HEK293 (cell line): Measurements from ENCODE around the gene KRTAP2-2.
A peak's percentile ranks its signal among the peaks of the same experiment; 100 is the strongest.
"Not testable (repeated sequence)": the region's sequence is repeated elsewhere in the genome, so short reads cannot be mapped to it uniquely, and the experiment has no call there.

Experiments used
- CTCF ChIA-PET: fragments of 350-600 bp; formaldehyde crosslinking; extraction: SDS; loops from one replicate; lab custom pipeline; 2021; ENCODE audit warnings: antibody characterized with exemption; lab: Yijun Ruan, JAX
- POLR2A ChIA-PET: fragments of 300-600 bp; formaldehyde crosslinking; extraction: SDS; loops from one replicate; lab custom pipeline; 2020; ENCODE audit warnings: antibody characterized with exemption, inconsistent platforms; lab: Yijun Ruan, JAX
- H3K27ac ChIP-seq: fragments of 200-500 bp; sonication (Bioruptor generic); 2 replicates; pipeline ENCODE4 v1.5.1; 2014; ENCODE audit warnings: low read depth, low read length, control low read depth, inconsistent platforms; ENCODE audit errors: extremely low read depth
- H3K36me3 ChIP-seq, 2 experiments: fragments of 200-500 bp in 1 of 2; sonication (Bioruptor generic) in 1 of 2; 1 replicate in 1 of 2; 2 replicates in 1 of 2; pipeline ENCODE4 v1.5.1; 2014 to 2017; ENCODE audit warnings: inconsistent platforms in 2 of 2, low read length in 2 of 2; ENCODE audit not compliant: control insufficient read depth in 2 of 2, insufficient read depth in 1 of 2
- H3K4me1 ChIP-seq: fragments of 200-500 bp; sonication (Bioruptor generic); 2 replicates; pipeline ENCODE4 v1.5.1; 2014; ENCODE audit warnings: mild to moderate bottlenecking, low read length, inconsistent platforms; ENCODE audit not compliant: control insufficient read depth, insufficient read depth
- H3K4me3 ChIP-seq: 2 replicates; pipeline ENCODE4 v1.5.1; 2011; ENCODE audit warnings: low read depth, mild to moderate bottlenecking, control low read depth, low read length, moderate library complexity
- H3K9me3 ChIP-seq: fragments of 200-500 bp; sonication (Bioruptor generic); 2 replicates; pipeline ENCODE4 v1.5.1; 2014; ENCODE audit warnings: low read depth, low read length, inconsistent platforms; ENCODE audit not compliant: control insufficient read depth, insufficient read depth
- BCL11A ChIP-seq: fragments of 450-650 bp; formaldehyde crosslinking; IDR thresholded peaks from 2 replicates; pipeline ENCODE4 v1.5.1; 2016; ENCODE audit warnings: low read depth, missing biosample characterization, missing genetic modification characterization
- RBAK ChIP-seq: fragments of 450-650 bp; formaldehyde crosslinking; IDR thresholded peaks from 2 replicates; pipeline ENCODE4 v1.5.1; 2016; ENCODE audit warnings: missing biosample characterization, missing genetic modification characterization
- ZBTB1 ChIP-seq: fragments of 450-650 bp; formaldehyde crosslinking; IDR thresholded peaks from 2 replicates; pipeline ENCODE4 v1.5.1; 2016; ENCODE audit warnings: missing biosample characterization, missing genetic modification characterization
- ZIC2 ChIP-seq: fragments of 450-650 bp; formaldehyde crosslinking; IDR thresholded peaks from 2 replicates; pipeline ENCODE4 v1.5.1; 2016; ENCODE audit warnings: missing biosample characterization, missing genetic modification characterization
- ZNF10 ChIP-seq: fragments of 450-650 bp; formaldehyde crosslinking; IDR thresholded peaks from 2 replicates; pipeline ENCODE4 v1.5.1; 2017; ENCODE audit warnings: missing biosample characterization, missing genetic modification characterization
- ZNF174 ChIP-seq: fragments of 450-650 bp; formaldehyde crosslinking; IDR thresholded peaks from 2 replicates; pipeline ENCODE4 v1.5.0; 2017; ENCODE audit warnings: missing biosample characterization, mild to moderate bottlenecking, missing genetic modification characterization
- ZNF221 ChIP-seq: fragments of 450-650 bp; formaldehyde crosslinking; IDR thresholded peaks from 2 replicates; pipeline ENCODE4 v1.5.1; 2017; ENCODE audit warnings: missing biosample characterization, missing genetic modification characterization, borderline replicate concordance
- ZNF335 ChIP-seq: fragments of 450-650 bp; formaldehyde crosslinking; conservative IDR thresholded peaks from 2 replicates; pipeline ENCODE4 v1.5.1; 2016; ENCODE audit warnings: missing biosample characterization, missing genetic modification characterization
- ZNF394 ChIP-seq: fragments of 450-650 bp; formaldehyde crosslinking; IDR thresholded peaks from 2 replicates; pipeline ENCODE4 v1.5.1; 2016; ENCODE audit warnings: missing biosample characterization, missing genetic modification characterization, mild to moderate bottlenecking, moderate library complexity, borderline replicate concordance
- ZNF544 ChIP-seq: fragments of 450-650 bp; formaldehyde crosslinking; IDR thresholded peaks from 2 replicates; pipeline ENCODE4 v1.5.0; 2017; ENCODE audit warnings: missing biosample characterization, missing genetic modification characterization
- ZNF776 ChIP-seq: fragments of 450-650 bp; formaldehyde crosslinking; IDR thresholded peaks from 2 replicates; pipeline ENCODE4 v1.5.0; 2017; ENCODE audit warnings: missing biosample characterization, missing genetic modification characterization, borderline replicate concordance
- ZNF785 ChIP-seq: fragments of 450-650 bp; formaldehyde crosslinking; IDR thresholded peaks from 2 replicates; pipeline ENCODE4 v1.5.1; 2016; ENCODE audit warnings: missing biosample characterization, missing genetic modification characterization
- ZNF837 ChIP-seq: fragments of 450-650 bp; formaldehyde crosslinking; IDR thresholded peaks from 2 replicates; pipeline ENCODE4 v1.5.1; 2016; ENCODE audit warnings: missing biosample characterization, missing genetic modification characterization

The KRTAP2-2 gene

GRCh38 chr17:41055130-41055529, at the start of gene KRTAP2-2:
KRTAP2-2 (minus strand) TSS chr17:41055230; CDS start chr17:41055211, 19 bp downstream.
- H3K9me3 ChIP-seq, POLR2A ChIA-PET, H3K36me3 ChIP-seq, H3K4me3 ChIP-seq, H3K27ac ChIP-seq, H3K4me1 ChIP-seq, CTCF ChIA-PET: not testable (repeated sequence)

- H3K9me3 ChIP-seq, H3K4me1 ChIP-seq, POLR2A ChIA-PET, H3K27ac ChIP-seq, CTCF ChIA-PET, H3K36me3 ChIP-seq, H3K4me3 ChIP-seq: not testable (repeated sequence)
Measured at GRCh38 chr17:41104386-41105038, 49.5 kb upstream of the KRTAP2-2 start.

GRCh38 chr17:41103896-41104295, 48.9 kb upstream of the KRTAP2-2 start:
- Histone ChIP-seq H3K4me3 (no peak overlapping the region), H3K4me1 (no peaks in the 10 kb centered on the region), H3K9me3 (no peaks in the 10 kb centered on the region), H3K27ac (no peak overlapping the region), H3K36me3 (no peaks in the 10 kb centered on the region)
- ChIA-PET POLR2A (no interaction called here), CTCF (no interaction called here)
- TF ChIP-seq BCL11A (tag by site-specific recombination): no peak
- no peak for TF ChIP-seq ZNF174 (tag by site-specific recombination)
- TF ChIP-seq ZBTB1 (tag by site-specific recombination): no peak
- TF ChIP-seq ZNF394 (tag by site-specific recombination): no peak
- no peak for TF ChIP-seq ZNF335 (tag by site-specific recombination)
- TF ChIP-seq ZNF776 (tag by site-specific recombination): no peak
- TF ChIP-seq RBAK: no peak
- no peak for TF ChIP-seq ZNF785 (tag by site-specific recombination)
- TF ChIP-seq ZNF837 (tag by site-specific recombination): no peak

GRCh38 chr17:41101586-41102259, 46.7 kb upstream of the KRTAP2-2 start, which contains the start of gene KRTAP4-16:
KRTAP4-16 (minus strand) TSS chr17:41102209; CDS start chr17:41102209, 0 bp downstream.
- Histone ChIP-seq H3K36me3 (no peaks in the 10 kb centered on the region), H3K4me1 (no peaks in the 10 kb centered on the region), H3K9me3 (no peaks in the 10 kb centered on the region), H3K27ac (no peak within 1 kb of the TSS), H3K4me3 (no peak within 1 kb of the TSS)
- ChIA-PET POLR2A (no interaction called here), CTCF (no interaction called here)
- no peak for TF ChIP-seq ZNF544 (tag by site-specific recombination)
- peak; percentile 63 for TF ChIP-seq ZIC2 (tag by site-specific recombination)
- no peak for TF ChIP-seq ZNF221 (tag by site-specific recombination)
- TF ChIP-seq ZNF10: no peak

- H3K4me3 ChIP-seq, H3K27ac ChIP-seq, H3K4me1 ChIP-seq, CTCF ChIA-PET, H3K9me3 ChIP-seq, H3K36me3 ChIP-seq, POLR2A ChIA-PET: not testable (repeated sequence)
Measured at GRCh38 chr17:41099682-41100480, 44.9 kb upstream of the KRTAP2-2 start.
